HEK293 (cell line): ENCODE measurements around the gene HLA-DQA1.

Source experiments
- CTCF ChIA-PET: fragments of 350-600 bp; formaldehyde crosslinking; extraction: SDS; loops from one replicate; lab custom pipeline; 2021; ENCODE audit warnings: antibody characterized with exemption; lab: Yijun Ruan, JAX
- POLR2A ChIA-PET: fragments of 300-600 bp; formaldehyde crosslinking; extraction: SDS; loops from one replicate; lab custom pipeline; 2020; ENCODE audit warnings: antibody characterized with exemption, inconsistent platforms; lab: Yijun Ruan, JAX
- H3K27ac ChIP-seq: fragments of 200-500 bp; sonication (Bioruptor generic); 2 replicates; pipeline ENCODE4 v1.5.1; 2014; ENCODE audit warnings: low read depth, low read length, control low read depth, inconsistent platforms; ENCODE audit errors: extremely low read depth
- H3K36me3 ChIP-seq, 2 experiments: fragments of 200-500 bp in 1 of 2; sonication (Bioruptor generic) in 1 of 2; 1 replicate in 1 of 2; 2 replicates in 1 of 2; pipeline ENCODE4 v1.5.1; 2014 to 2017; ENCODE audit warnings: inconsistent platforms in 2 of 2, low read length in 2 of 2; ENCODE audit not compliant: control insufficient read depth in 2 of 2, insufficient read depth in 1 of 2
- H3K4me1 ChIP-seq: fragments of 200-500 bp; sonication (Bioruptor generic); 2 replicates; pipeline ENCODE4 v1.5.1; 2014; ENCODE audit warnings: mild to moderate bottlenecking, low read length, inconsistent platforms; ENCODE audit not compliant: control insufficient read depth, insufficient read depth
- H3K4me3 ChIP-seq: 2 replicates; pipeline ENCODE4 v1.5.1; 2011; ENCODE audit warnings: low read depth, mild to moderate bottlenecking, control low read depth, low read length, moderate library complexity
- H3K9me3 ChIP-seq: fragments of 200-500 bp; sonication (Bioruptor generic); 2 replicates; pipeline ENCODE4 v1.5.1; 2014; ENCODE audit warnings: low read depth, low read length, inconsistent platforms; ENCODE audit not compliant: control insufficient read depth, insufficient read depth
- GLIS2 ChIP-seq: fragments of 450-650 bp; formaldehyde crosslinking; IDR thresholded peaks from 2 replicates; pipeline ENCODE4 v1.5.1; 2016; ENCODE audit warnings: missing biosample characterization, missing genetic modification characterization
- KLF9 ChIP-seq: fragments of 450-650 bp; formaldehyde crosslinking; IDR thresholded peaks from 2 replicates; pipeline ENCODE4 v1.5.1; 2016; ENCODE audit warnings: missing biosample characterization, missing genetic modification characterization, low read depth
- OVOL3 ChIP-seq: fragments of 450-650 bp; formaldehyde crosslinking; IDR thresholded peaks from 2 replicates; pipeline ENCODE4 v1.5.1; 2016; ENCODE audit warnings: missing biosample characterization, missing genetic modification characterization
- PRDM2 ChIP-seq: fragments of 450-650 bp; formaldehyde crosslinking; IDR thresholded peaks from 2 replicates; pipeline ENCODE4 v1.5.1; 2016; ENCODE audit warnings: missing biosample characterization, missing genetic modification characterization, borderline replicate concordance
- ZBTB1 ChIP-seq: fragments of 450-650 bp; formaldehyde crosslinking; IDR thresholded peaks from 2 replicates; pipeline ENCODE4 v1.5.1; 2016; ENCODE audit warnings: missing biosample characterization, missing genetic modification characterization
- ZBTB21 ChIP-seq: fragments of 450-650 bp; formaldehyde crosslinking; IDR thresholded peaks from 2 replicates; pipeline ENCODE4 v1.5.1; 2017; ENCODE audit warnings: missing biosample characterization, missing genetic modification characterization
- ZFHX2 ChIP-seq: fragments of 450-650 bp; formaldehyde crosslinking; conservative IDR thresholded peaks from 2 replicates; pipeline ENCODE4 v1.5.1; 2016; ENCODE audit warnings: missing biosample characterization, missing genetic modification characterization
- ZFP37 ChIP-seq: fragments of 450-650 bp; formaldehyde crosslinking; IDR thresholded peaks from 2 replicates; pipeline ENCODE4 v1.5.1; 2016; ENCODE audit warnings: missing biosample characterization, missing genetic modification characterization
- ZIC2 ChIP-seq: fragments of 450-650 bp; formaldehyde crosslinking; IDR thresholded peaks from 2 replicates; pipeline ENCODE4 v1.5.1; 2016; ENCODE audit warnings: missing biosample characterization, missing genetic modification characterization
- ZNF18 ChIP-seq: fragments of 450-650 bp; formaldehyde crosslinking; IDR thresholded peaks from 2 replicates; pipeline ENCODE4 v1.5.1; 2016; ENCODE audit warnings: missing biosample characterization, missing genetic modification characterization
- ZNF19 ChIP-seq: fragments of 450-650 bp; formaldehyde crosslinking; IDR thresholded peaks from 2 replicates; pipeline ENCODE4; 2016; ENCODE audit warnings: missing biosample characterization, missing genetic modification characterization, low read depth
- ZNF2 ChIP-seq: fragments of 450-650 bp; formaldehyde crosslinking; IDR thresholded peaks from 2 replicates; pipeline ENCODE4 v1.5.1; 2016; ENCODE audit warnings: missing biosample characterization, missing genetic modification characterization
- ZNF202 ChIP-seq: fragments of 450-650 bp; formaldehyde crosslinking; IDR thresholded peaks from 2 replicates; pipeline ENCODE4 v1.5.1; 2016; ENCODE audit warnings: missing biosample characterization, missing genetic modification characterization, borderline replicate concordance
- ZNF341 ChIP-seq: fragments of 450-650 bp; formaldehyde crosslinking; IDR thresholded peaks from 2 replicates; pipeline ENCODE4; 2016; ENCODE audit warnings: low read depth, missing biosample characterization, missing genetic modification characterization
- ZNF510 ChIP-seq: fragments of 450-650 bp; formaldehyde crosslinking; IDR thresholded peaks from 2 replicates; pipeline ENCODE4 v1.5.1; 2018; ENCODE audit warnings: mild to moderate bottlenecking, missing genetic modification characterization, missing biosample characterization; ENCODE audit not compliant: insufficient replicate concordance
- ZNF514 ChIP-seq: fragments of 450-650 bp; formaldehyde crosslinking; IDR thresholded peaks from 2 replicates; pipeline ENCODE4 v1.5.1; 2016; ENCODE audit warnings: missing biosample characterization, missing genetic modification characterization
- ZNF555 ChIP-seq: fragments of 450-650 bp; formaldehyde crosslinking; conservative IDR thresholded peaks from 2 replicates; pipeline ENCODE4 v1.5.1; 2017; ENCODE audit warnings: missing biosample characterization, mild to moderate bottlenecking, missing genetic modification characterization, inconsistent platforms
- ZNF561 ChIP-seq: fragments of 450-650 bp; IDR thresholded peaks from 2 replicates; pipeline ENCODE4 v1.5.1; 2018; ENCODE audit warnings: missing biosample characterization, missing genetic modification characterization, borderline replicate concordance
- ZNF639 ChIP-seq: fragments of 450-650 bp; formaldehyde crosslinking; IDR thresholded peaks from 2 replicates; pipeline ENCODE4 v1.5.1; 2016; ENCODE audit warnings: missing biosample characterization, missing genetic modification characterization
- ZNF792 ChIP-seq: fragments of 450-650 bp; formaldehyde crosslinking; IDR thresholded peaks from 2 replicates; pipeline ENCODE4 v1.5.1; 2016; ENCODE audit warnings: missing biosample characterization, missing genetic modification characterization
- ZSCAN16 ChIP-seq: fragments of 450-650 bp; formaldehyde crosslinking; IDR thresholded peaks from 2 replicates; pipeline ENCODE4 v1.5.1; 2016; ENCODE audit warnings: missing biosample characterization, missing genetic modification characterization
- ZSCAN30 ChIP-seq: fragments of 450-650 bp; IDR thresholded peaks from 2 replicates; pipeline ENCODE4 v1.5.1; 2018; ENCODE audit warnings: missing biosample characterization, mild to moderate bottlenecking, missing genetic modification characterization, moderate library complexity

HLA-DQA1 gene

GRCh38 chr6:32642720-32643106, 5.5 kb downstream of the HLA-DQA1 start:
- TF ChIP-seq ZNF514 (tag by site-specific recombination) (no peak), ZNF639 (no peak), ZNF555 (tag by site-specific recombination) (no peak), ZNF510 (tag by site-specific recombination) (no peak)
- peaks cover 8% of the 10 kb centered on the region for H3K4me1 ChIP-seq
- POLR2A ChIA-PET, result no interaction called here
- no peak overlapping the region for H3K4me3 ChIP-seq
- no peaks in the 10 kb centered on the region for H3K36me3 ChIP-seq
- no peak overlapping the region for H3K27ac ChIP-seq
- CTCF ChIA-PET, result no interaction called here
- no peaks in the 10 kb centered on the region for H3K9me3 ChIP-seq

GRCh38 chr6:32643904-32644303, 6.7 kb downstream of the HLA-DQA1 start:
- Histone ChIP-seq H3K27ac (no peak overlapping the region), H3K4me1 (peaks cover 8% of the 10 kb centered on the region), H3K9me3 (no peaks in the 10 kb centered on the region), H3K36me3 (no peaks in the 10 kb centered on the region), H3K4me3 (no peak overlapping the region)
- POLR2A ChIA-PET, result no interaction called here
- CTCF ChIA-PET, result interaction anchor here (0.7 to 1.6 kb wide), 3 partner anchors 21 to 56 kb away, joined by 3 to 8 read pairs (median 3); no protein-coding TSS in a partner anchor
- TF ChIP-seq ZNF555 (tag by site-specific recombination) (no peak), ZNF18 (tag by site-specific recombination) (no peak), ZNF19 (tag by site-specific recombination) (no peak), ZNF2 (no peak), ZFHX2 (no peak), PRDM2 (tag by site-specific recombination) (no peak), ZBTB21 (tag by site-specific recombination) (no peak), ZFP37 (no peak), ZNF341 (tag by site-specific recombination) (no peak), KLF9 (no peak), GLIS2 (tag by site-specific recombination) (no peak), ZNF792 (tag by site-specific recombination) (no peak), ZBTB1 (tag by site-specific recombination) (no peak), OVOL3 (no peak), ZSCAN16 (tag by site-specific recombination) (no peak), ZIC2 (tag by site-specific recombination) (no peak), ZNF202 (no peak), ZNF561 (tag by site-specific recombination) (no peak), ZNF639 (no peak), ZSCAN30 (no peak)
